NCI-H460 (cell line): ENCODE data around the gene ZNF333. TPM values are rescaled to one million over a fixed set of nuclear protein-coding genes. Genes with fewer than 3 reads are reported as not detected.

Experiments used
- DNase-seq: peaks from one replicate; pipeline ENCODE4 v3.0.0-alpha.2; 2016; ENCODE audit warnings: low read depth; ENCODE audit errors: extremely low read depth
- polyA plus RNA-seq: library from polyadenylated mRNA; depleted of rRNA; stranded (reverse); fragments of >200 nt; gene quantifications from 2 replicates; pipeline ENCODE4 v1.2.3, GENCODE V29; 2014; cell fraction: nucleus; rRNA removed
- total RNA-seq: library from RNA; depleted of rRNA; stranded (reverse); fragments of >200 nt; shearing (Covaris generic); gene quantifications from 2 replicates; pipeline ENCODE4 v1.2.3, GENCODE V29; 2014; rRNA removed

Gene ZNF333
- total RNA-seq = 6.6 and 9.4 TPM in 2 replicates
- 34.4 and 36.8 TPM in 2 replicates for polyA plus RNA-seq

DNA sequence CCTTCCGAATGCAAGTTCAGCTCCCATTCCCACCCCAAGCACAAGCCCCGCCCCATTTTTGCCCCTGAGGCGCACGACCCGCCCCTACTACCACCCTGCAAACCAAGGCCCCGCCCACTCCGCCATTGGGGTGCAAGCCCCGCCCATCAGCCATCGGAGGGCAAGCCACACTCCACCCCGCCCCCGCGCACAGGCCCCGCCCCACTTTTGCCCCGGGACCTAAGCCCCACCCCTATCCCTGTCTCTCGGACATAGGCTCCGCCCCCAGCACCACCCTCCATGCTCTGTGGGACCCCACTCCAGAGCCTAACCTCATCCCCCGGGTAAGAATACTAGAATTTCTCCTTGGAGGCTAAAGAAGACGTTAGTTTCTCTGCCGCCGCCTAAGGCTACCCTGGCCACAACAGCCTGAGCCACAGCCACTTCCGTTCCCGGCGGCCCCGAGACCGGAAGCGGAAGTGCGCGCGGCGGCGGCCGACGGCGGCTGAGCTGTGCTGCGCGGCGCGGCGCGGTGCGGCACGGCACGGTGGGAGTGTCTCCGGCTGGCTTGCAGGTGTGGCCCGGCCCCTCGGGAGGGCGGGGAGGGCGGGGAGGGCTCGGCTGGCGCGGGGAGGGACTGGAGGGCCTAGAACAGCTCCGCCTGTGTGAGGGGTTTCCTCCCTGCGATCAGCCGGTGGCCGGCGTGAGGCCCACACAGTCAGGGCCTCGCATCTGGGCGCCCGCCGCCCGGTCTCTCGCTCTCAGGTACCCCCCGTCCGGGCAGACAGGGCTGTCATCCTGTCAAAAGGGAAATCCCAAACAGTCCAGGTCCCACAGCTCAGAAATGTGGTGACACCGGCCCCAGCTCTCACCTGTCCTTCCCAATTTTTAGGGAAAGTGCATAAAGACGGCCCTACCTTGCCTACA is at the start of gene ZNF333:
TSS of gene ZNF333 (plus strand) at position 451 of the 906 bp plus-strand sequence. CDS start 3,444 bp downstream, outside the sequence.
- DNase-seq = peak; percentile 86

DNA sequence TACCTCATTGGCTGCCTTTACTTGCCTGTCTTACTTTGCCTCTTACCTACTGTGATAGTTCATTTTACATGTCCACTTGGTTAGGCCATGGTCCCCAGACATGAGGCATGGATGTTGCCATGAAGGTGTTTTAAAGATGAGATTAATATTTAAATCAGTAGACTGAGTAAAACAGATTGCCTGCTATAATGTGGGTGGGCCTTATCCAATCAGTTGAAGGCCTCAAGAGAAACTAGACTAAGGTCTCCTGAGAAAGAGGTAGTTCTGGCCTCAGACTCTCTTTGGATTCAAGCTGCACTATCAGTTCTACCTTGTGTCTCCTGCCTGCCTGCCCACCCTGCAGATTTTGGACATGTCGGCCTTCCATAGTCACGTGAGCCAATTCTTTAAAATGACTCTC is 41.3 kb upstream of the ZNF333 start:
- no peak for DNase-seq

DNA sequence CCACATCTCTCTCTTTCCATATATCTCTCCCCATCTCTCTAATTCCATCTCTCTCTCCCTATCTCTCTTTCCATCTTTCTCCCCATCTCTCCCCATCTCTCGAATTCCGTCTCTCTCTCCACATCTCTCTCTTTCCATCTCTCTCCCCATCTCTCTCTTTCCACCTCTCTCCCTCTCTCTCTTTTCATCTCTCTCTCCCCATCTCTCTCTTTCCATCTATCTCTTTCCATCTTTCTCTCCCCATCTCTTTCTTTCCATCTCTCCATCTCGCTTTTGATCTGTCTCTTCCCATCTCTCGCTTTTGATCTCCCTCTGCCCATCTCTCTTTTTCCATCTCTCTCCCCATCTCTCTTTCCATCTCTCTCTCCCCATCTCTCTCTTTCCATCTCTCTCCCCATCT is 40.8 kb upstream of the ZNF333 start:
- no peak for DNase-seq

DNA sequence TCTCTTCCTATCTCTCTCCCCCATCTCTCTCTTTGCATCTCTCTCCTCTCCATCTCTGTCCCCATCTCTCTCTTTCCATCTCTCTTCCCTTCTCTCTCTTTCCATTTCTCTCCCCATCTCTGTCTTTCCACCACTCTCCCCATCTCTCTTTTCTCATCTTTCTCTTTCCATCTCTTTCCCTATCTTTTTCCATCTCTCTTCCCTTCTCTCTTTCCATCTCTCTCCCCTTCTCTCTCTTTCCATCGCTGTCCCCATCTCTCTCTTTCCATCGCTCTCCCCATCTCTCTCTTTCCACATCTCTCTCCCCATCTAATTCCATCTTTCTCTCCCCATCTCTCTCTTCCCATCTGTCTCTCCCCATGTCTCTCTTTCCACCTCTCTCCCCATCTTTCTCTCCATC is 39.7 kb upstream of the ZNF333 start:
- DNase-seq = no peak

DNA sequence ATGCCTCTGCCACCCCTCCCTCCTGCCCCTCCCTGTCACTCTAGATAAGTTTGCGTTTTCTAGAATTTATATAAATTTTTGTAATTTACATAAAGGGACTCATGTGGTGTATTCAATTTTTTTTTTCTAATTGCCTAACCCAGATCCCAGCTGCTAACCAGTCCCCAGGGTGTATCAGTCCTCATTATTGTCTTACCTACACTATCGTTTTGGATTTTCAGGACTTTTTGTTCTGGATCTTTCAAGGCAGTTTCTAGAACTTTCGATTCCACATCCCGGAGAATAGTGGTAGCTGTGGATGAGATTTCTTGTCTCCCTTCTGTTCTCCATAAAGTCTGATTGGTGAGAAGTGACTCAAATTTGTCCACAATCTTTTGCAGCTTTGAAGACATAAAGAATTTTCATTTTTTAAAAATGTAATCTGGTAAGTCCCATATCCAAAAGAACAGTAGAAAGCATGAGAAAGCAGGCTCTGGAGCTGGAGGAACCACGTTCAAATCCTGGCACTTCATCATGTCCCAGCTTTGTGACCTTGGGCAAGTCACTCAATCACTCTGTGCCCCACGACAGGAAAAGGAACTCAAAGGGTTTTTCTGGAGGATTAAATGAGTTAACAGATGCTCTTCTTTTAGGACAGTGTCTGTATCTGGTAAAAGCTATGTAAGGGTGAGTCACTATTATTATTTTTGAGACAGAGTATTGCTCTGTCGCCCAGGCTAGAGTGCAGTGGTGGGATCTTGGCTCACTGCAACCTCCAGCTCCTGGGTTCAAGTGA is 34.9 kb upstream of the ZNF333 start:
- no peak for DNase-seq

DNA sequence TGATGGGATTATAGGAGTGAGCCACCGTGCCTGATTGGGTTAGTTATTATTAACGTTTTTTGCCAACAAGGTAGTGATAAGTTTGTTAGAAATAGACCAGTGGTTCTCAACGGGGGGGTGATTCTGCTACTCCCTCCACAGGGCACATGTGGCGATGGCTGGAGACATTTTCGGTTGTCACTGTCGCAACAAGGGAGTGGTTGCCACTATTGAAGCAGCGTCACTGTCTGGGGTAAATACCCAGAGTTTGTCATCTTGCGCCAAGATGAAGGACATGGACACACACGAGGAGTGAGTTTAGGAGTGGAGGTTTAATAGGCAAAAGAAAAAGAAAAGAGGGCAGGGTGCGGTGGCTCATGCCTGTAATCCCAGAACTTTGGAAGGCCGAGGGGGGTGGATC is 34.1 kb upstream of the ZNF333 start:
- DNase-seq = no peak

DNA sequence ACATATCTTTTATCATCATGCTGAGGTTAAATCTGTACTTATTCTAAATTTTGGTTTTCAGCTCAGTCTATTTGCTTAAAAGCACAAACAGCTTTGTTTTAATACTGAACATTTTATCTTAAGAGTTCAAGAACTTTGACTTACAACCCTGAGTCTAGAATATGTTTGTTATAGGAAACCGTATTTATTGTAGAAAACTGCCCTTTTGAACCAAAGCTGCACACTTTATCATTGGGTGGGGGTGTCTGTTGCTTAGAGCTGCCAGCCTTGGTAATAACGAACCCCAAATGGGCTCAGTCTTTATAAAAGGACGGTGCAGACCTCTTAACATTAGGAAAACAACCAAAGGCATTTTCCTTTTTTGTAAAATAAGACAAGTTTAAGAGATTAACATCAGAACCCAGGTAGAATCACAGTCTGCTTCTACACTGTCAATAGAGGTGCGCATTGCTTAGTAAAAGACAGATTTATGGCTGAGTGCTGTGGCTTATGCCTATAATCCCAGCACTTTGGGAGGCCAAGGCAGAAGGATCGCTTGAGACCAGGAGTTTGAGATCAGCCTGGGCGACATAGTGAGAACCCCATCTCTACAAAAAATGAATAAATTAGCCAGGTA is 29.9 kb upstream of the ZNF333 start:
- no peak for DNase-seq

DNA sequence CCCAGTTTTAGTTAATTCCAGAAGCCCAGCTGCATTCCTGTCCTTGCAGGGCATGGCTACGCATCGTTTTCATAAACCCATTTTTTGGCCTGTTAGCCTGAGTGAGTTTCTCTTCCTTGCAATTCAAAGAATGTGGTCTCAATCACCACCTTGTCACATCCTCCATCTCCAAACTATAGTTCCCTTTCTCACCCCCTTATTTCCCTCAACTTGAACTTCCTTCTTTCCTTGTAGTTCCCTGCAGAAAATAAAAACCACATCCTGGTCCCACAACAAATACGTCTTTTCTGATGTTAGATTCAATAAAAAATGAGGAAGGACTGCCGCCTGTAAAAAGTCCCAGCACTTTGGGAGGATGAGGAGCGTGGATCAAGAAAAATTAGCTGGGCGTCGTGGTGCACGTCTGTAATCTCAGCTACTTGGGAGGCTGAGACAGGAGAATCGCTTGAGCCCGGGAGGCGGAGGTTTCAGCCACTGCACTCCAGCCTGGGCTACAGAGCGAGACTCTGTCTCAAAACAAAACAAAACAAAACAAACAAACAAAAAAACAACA is 28.4 kb upstream of the ZNF333 start:
- DNase-seq = no peak

DNA sequence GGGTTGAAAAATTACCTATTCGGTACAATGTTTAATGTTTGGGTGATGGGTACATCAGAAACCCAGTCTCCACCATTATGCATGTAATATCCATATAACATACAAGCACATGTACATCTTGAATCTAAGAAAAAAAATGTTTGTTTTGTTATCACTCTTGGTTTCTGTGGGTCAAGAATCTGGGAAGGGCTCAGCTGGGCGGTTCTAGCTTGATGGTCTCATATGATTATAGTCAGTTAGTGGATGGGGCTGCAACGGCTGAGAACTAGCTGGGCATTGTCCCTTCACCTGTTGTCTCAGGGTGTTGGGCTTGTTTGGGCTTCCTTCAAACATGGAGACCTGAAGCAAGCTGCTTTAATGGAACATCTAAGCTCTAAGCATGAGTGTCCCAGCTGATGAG is 19.9 kb upstream of the ZNF333 start:
- DNase-seq = no peak

DNA sequence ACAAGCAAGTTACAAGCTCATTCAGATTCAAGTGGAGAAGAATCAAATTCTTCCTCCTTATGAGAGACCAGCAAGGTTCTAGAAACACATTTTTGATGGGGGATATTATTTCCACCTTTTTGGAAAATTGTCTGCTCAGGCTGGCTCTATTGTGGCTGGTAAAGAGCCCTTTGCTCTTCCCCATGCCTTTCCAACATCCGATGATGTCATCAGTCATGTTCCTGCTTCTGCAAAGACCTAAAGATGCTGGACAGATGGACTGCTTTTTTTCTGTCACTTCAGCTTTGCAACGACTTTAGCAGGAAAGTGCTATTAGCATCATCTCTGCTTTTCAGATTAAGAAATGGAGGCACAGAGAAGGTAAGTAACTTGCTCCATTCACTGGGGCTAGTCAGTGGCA is 19.4 kb upstream of the ZNF333 start:
- no peak for DNase-seq

DNA sequence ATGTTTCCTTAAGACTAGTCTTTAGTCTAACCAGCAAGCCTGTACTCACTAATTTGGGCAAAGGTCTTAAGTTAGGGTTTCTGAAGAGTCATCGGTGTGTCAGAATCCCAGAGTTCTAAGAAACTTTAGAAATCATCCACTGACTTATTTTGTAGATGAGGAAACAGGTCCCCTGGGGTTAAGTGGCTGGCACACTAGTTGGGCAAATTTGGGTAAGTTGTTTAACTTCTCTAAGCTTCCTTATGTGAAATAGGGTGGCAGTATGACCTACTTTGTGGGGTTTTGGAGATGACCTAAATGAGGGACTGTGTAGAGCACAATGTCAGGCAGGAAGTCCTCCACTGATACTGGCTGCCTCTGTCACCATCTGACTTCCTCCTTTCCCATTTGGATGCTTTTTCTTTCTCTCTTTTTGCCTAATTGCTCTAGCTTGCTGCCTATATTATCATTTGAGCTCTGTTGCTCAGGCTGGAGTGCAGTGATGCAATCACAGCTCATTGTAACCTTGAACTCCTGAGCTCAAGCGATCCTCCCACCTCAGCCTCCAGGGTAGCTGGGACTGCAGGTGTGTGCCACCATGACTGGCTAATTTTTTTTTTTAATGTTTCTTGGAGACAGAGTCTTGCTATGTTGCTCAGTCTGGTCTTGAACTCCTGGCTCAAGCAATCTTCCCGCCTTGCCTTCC is 17.5 kb upstream of the ZNF333 start:
- DNase-seq = no peak

DNA sequence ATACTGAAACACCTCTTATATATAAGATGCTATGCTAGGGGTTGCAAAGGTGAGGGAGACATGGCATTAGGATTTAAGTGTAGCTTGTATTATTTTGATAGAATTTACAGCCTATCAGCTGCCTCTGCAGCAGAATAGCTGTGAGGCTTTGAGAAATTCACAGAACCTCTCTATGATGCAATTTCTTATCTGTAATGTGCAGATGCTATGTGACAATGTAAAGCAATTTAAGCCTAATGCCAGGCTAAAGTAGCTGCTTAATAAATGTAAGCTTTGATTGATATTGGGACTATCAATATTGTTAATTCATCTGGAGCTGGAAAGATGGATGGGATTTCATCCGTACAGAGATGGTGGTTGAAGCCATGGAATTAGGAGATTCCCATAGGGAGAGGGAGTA is 16.8 kb upstream of the ZNF333 start:
- no peak for DNase-seq

DNA sequence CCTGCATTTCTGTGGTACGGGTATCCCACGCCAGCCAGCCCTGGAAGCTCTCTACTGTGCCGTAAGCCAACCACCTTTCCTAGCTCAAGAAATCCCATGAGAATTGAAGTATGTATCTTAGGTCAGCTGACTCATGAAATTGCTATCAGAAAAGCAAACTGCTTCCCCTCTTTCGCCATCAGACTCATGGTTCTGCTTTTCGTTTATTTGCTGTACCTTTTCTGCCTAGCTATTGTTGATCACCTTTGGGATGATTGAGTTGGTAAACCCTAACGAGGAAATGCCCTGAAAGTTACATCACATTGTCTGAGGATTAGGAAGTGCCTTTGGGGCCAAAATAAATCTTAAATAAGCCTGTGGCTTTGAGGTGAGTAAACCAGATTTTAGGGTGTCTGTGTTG is 15.1 kb upstream of the ZNF333 start, which contains the start of gene ADGRE3:
TSS of gene ADGRE3 (minus strand) at position 81 of the 400 bp plus-strand sequence. CDS start at position 7, 74 bp downstream.
- DNase-seq = no peak

DNA sequence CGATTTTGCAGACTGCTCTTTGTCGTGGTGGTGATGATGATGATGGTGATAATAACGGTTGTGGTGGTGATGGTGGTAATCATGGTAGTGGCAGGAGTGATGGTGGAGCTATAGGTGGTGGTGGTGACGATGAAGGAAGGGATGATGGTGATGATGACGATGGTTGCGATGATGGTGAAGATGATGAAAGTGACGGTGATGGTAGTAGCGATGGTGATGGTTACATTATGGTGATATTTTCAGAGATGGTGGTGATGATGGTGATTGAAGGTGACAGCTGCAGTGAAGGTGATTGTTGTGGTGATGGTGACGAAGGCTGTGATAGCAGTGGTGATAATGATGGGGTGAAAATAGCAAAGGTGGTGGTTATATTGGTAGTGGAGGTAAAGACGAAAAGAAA is 13.1 kb upstream of the ZNF333 start:
- no peak for DNase-seq

DNA sequence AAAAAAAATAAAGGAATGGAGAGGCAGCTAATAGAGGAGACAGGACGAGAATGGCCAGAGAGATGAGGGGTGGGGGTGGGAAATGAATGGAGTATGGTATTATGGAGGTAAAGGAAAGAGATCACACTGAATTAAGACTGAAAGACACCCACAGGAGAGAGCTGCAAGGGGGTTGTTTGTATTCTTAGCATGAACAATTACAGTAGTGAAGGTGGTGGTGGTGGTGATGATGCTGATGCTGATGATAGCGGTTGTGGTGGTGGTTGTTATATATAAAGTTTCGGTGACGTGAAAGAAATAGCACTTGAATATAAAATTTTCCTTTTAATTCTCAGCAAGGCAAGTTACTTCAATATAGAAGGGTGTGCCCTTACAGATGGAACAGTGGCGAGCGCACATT is 12.4 kb upstream of the ZNF333 start:
- no peak for DNase-seq

DNA sequence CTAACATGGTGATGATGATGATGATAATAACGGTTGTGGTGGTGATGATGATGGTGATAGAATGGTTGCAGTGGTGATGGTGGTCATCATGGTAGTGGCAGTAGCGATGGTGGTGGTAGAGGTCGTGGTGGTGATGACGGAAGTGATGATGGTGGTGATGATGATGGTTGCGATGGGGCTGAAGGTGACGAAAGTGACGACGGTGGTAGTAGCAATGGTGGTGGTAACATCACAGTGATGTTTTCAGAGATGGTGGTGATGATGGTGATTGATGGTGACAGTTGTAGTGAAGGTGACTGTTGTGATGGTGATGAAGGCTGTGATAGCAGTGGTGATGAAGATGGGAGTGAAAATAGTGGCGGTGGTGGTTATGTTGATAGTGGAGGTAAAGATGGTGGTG is 11.6 kb upstream of the ZNF333 start:
- DNase-seq = no peak

DNA sequence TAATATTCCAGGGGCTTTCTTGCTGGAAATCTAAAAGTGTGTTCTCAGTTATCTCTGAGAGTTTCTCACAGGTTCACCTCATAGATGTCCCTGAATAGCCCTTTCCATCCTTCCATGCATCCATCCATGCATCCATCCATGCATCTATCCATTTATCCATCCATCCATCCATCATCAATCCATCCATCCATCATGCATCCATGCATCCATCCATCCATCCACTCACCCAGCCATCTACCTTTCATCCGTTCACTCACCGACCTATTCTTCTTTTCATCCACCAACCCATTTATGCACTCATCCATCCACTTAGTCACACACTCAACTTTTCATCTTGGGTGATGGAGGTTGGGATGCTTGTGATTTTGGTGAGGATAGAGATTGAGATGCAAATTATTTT is 7.8 kb upstream of the ZNF333 start:
- no peak for DNase-seq

DNA sequence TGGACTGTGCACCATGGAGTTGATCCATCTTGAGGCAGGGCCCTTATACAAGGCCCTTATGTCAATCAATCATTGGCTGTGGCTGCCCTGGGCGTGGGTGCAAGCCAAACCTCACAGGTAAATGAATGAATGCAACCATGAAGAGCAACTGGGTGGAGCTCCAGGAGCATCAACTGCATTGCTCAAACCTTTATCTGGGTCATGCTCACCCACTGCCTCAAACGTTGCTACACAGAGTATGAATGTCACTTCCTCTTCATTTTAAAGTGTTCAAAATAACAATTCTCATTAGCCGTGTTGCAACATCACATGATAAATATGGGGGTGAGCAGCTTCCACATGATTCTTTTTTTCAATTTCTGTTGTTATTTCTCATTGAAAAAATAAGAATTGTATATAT is 6.4 kb upstream of the ZNF333 start:
- DNase-seq = no peak

DNA sequence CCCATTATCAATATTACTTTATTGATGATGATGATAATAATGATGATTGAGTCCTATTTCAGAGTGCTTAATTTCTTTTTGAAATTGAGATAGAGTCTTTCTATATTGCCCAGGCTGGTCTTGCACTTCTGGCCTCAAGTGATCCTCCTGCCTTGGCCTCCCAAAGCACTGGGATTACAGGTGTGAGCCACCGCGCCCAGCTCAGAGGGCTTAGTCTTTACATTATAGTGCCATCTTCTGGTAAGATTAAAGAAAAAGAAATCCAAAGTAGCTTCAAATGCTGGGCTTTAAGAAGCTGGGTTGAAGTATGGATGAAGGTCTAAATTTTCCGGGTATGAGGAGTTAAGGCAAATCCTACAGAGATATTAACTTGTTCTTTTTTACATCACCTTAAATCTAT is 3.4 kb upstream of the ZNF333 start:
- DNase-seq = peak; percentile 18

DNA sequence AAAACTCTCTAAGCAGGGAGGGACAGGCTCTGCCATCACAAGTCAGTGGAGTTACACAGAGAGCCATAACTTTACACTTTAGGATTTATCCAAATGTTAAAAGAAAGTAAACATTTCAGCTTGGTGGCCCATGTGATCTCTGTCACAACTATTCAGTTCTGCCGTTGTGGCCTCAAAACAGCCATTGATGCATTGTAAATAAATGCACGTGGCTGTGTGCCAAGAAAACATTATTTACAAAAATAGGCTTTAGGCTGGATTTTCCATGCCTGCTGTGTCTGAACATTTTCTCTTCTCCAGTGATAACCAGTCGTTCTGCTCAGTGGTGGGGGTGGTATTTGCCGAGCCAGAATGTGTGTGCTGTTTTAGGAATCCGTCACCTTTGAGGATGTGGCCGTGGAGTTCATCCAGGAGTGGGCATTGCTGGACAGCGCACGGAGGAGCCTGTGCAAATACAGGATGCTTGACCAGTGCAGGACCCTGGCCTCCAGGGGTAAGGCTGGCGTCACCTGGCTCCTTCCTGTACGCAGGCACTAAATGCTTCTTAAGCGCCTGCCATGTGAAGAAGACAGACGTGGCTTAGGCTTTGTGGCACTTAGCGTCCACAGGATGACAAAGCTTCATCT is 4.9 kb downstream of the ZNF333 start:
- DNase-seq = no peak
